HT-29 (cell line): ENCODE data around the gene UBTD2. TPM values are rescaled to one million over a fixed set of nuclear protein-coding genes. Genes with fewer than 3 reads are reported as not detected.
A peak's percentile ranks its signal among the peaks of the same experiment; 100 is the strongest.
"Not testable (repeated sequence)": the region's sequence is repeated elsewhere in the genome, so short reads cannot be mapped to it uniquely, and the experiment has no call there.

Source experiments
- DNase-seq: peaks from one replicate; pipeline ENCODE4 v3.0.0-alpha.2; 2015; ENCODE audit warnings: low spot score
- total RNA-seq: library from RNA; depleted of rRNA; stranded (reverse); fragments of >200 nt; shearing (Covaris generic); gene quantifications from 2 replicates; pipeline ENCODE4 v1.2.3, GENCODE V29; 2014

UBTD2 gene
- total RNA-seq, 1 experiment from 2014 or later: 9.0 TPM

DNA sequence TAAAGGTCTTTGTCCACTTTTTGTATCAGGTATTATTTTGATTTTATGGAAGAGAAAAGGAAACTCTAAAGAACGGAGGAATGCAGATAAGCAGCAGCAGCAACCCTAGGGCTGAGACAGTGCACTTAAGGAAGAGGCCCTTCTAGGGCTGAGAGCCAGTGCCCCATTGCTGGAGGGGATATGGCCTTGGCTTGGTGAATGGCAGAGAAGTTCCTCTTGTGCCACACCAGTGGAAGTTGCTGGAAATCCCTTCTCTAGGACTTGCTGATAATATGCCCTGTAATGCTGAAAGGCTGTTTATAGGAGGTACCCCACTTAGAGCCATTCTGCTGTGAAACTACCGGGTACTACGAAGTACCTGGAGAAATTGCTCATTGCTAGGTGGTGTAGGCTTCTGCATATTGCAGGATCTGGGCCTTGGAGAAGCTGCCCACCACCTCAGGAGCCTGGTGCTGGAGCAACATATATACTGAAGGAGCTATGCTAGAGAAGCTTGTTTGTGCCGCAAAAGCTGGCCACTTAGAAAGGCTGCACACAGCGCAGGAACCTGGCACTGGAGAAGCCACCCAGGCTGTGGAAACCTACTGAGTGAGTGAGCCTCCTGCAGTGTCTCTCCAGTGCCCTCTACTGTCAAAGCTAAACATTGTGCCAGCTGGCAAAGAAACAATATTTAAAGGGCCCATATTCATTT is 9.6 kb upstream of the UBTD2 start:
- DNase-seq: peak; percentile 80

DNA sequence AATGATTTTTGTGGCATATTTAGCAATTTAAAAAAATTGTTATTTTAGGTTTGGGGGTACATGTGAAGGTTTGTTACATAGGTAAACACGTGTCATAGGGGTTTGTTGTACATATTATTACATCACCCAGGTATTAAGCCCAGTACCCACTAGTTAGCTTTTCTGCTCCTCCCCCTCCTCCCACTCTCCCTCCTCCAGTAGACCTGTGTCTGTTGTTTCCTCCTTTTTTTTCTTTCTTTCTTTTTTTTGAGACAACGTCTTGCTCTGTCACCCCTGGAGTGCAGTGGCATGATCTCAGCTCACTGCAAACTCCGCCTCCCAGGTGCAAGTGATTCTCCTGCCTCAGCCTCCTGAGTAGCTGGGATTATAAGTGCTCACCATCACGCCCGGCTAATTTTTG is 8.3 kb upstream of the UBTD2 start:
- DNase-seq: not testable (repeated sequence)

DNA sequence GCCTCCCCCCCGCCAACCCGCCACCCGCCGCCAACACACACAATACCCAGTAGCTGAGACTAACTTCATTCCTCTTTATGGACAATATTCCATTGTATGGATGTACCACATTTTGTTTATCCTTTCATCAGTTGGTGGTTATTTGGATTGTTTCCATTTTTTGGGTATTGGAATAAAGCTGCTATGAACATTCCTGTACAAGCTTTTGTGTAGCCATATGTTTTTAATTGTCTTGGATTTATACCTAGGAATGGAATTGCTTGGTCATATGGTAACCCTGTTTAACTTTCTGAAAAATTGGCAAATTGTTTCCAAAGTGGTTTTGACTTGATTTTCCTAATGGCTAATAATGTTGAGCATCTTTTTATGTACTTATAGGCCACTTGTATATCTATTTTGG is 4.9 kb upstream of the UBTD2 start:
- no peak for DNase-seq

DNA sequence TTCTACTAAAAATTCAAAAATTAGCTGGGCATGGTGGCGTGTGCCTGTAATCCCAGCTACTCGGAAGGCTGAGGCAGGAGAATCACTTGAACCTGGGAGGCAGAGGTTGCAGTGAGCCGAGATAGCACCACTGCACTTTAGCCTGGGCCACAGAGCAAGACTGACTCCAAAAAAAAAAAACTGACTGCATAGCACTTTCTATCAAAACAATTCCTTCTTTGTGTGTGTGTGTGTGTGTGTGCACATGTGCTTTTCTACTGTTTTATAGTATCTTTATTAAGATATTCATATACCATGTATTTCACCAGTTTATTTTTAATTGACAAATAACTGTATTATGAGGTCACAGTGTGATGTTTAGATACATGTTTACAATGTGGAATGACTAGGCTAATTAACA is 3.6 kb upstream of the UBTD2 start:
- not testable (repeated sequence) for DNase-seq

DNA sequence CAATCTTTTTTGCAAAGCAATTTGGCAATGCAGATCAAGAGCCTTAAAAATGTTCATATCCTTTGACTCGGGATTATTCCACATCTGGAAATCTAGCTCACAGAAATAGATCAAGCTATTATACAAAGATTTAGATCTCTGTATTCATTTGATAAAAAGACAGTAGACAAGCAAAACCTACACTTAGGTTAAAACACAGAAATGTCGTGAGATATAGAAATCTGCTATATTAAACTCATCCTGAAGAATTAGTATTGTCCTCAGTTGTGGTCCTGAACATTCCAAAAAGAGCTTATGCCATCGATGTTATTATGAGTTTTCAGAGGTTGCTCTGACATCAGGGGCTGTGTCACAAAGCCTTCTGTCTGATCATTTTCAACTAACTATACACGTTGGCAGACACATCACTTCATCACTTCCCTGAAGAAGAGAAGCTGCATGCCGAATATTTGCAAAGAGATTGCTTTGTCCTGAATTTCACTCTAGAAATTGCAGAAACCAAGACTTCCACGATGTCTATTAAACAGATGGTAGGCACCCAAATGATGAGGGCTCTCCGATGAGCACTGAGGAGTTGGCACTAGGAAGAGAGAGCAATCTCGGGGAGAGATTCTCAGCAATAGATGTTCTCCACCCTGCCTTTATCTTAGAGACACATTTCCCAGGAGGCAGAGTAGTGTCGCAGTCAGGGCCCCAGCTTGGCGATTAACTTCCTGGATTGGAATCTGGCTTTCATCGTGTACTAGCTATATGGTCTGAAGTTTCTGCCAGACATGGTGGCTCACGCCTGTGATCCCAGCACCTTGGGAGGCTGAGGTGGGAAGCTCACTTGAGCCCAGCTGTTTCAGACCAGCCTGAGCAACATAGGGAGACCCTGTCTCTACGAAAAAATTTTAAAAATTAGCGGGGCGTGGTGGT is 1.9 kb upstream of the UBTD2 start:
- DNase-seq: no peak

DNA sequence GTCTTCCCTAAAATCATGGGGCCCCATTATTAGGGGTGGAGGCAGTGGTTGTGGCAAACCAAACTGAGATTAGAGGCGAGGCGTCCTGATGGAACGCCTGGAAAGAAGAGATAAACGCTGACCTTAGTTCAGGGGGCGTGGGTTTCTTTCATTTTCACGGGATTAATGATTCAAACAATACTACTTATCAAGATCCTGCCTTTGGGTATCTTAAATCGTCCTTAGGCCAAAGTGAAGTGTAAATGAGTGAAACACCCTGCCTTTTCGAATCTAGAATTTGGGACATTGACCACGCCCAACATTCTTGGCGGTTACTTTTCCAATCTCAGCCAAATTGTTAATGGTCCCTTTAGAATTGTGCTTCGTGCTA is 1.0 kb upstream of the UBTD2 start:
- no peak for DNase-seq

DNA sequence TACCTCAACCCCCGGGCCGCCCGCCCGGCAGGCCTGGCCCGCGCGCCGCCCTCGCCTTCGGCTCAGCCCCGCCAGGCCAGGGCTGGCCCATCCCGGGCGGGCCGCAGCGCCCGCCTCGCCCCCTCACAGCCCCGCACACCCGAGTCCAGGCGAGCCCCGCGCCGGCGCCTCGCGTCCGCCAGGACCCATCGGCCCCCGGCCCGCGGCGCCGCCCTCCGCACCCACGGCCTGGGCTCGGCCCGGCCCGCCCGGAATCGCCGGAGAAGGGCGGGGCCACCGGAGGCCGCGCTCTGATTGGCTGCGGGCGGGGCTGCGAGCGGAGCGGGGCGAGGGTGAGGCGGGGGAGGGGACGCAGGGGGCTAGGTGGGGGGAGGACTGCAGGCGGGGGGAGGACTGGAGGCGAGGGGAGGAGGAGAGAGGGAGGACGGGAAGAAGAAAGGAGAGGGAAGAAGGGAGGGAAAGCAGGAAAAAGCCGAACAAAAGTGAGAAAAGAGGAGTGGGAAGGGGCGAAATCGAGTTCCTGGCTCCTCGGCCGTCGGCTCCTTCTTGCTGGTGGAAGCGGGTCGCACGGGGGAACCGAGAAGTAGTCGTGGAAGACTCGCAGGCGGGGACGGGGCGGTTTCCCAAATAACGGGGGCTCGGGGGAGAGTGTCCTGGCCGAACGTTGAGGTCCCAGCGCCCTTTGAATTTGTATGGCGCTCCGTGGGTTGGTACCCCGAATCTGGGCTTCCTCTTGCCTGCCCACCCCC is 472 bp upstream of the UBTD2 start:
- DNase-seq: peak; percentile 60

DNA sequence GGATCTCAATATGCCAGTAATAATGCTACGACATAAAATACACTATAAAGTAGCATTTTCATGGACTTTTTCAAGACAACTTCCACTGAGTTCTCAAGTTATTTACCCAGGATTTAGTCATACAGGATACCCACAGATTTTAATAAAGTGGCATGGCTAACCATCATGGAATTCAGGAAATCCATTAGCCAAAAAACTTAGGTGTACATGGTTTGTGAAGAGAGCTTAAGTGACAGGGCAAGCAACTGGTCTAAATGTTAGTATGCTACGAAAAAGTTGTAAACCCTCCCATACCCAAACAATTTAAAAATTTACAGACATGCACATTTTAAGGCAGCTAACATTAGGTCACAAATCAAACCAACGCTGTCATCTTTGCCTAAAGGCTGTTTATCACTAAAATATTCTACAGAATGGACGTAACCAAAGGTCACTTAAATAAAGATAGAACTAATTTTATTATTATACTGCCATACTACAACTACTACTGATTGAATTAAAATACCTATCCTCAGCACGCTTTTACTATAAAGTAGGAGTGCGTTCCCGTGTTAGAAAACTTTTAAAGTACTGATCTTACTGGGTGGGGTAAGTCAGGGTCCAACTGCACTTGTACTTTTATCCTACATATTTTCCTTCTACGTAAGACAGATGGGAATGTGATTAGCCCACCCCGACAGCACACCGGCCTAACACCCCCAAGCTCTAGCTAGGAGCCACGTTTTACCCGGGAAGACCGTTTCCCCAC is 1.1 kb downstream of the UBTD2 start:
- no peak for DNase-seq

DNA sequence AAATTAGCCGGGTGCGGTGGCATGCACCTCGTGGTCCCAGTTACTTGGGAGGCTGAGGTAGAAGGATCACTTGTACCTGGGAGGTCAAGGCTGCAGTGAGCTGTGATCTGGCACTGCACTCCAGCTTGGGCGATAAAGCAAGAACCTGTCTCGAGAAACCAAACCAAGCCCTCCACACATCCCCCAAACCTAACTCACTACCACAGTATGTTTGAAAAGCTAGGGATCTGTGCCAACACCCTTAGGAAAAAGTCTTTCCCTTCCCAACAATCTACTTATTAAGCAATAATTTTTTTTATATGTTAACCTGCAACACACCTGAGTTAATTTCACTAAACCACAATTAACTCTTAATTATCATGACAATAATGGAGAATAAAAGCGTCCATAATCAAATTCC is 2.2 kb downstream of the UBTD2 start:
- no peak for DNase-seq

DNA sequence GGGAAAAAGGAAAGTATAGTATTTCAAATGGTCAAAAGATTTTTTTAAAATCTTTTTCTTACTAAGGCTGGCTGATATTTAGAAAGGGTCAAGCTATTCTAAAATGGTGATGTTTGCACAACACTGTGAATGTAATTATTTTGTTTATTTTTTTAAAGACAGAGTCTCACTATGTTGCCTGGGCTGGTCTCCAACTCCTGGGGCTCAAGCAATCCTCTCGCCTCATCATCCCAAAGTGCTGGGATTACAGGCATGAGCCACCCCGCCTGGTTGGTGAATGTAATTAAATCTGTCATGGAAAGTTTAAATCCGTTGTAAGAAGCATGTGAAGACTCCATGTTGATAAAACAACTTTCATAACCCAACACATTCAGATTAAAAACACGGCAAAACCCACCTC is 2.6 kb downstream of the UBTD2 start:
- DNase-seq: no peak

DNA sequence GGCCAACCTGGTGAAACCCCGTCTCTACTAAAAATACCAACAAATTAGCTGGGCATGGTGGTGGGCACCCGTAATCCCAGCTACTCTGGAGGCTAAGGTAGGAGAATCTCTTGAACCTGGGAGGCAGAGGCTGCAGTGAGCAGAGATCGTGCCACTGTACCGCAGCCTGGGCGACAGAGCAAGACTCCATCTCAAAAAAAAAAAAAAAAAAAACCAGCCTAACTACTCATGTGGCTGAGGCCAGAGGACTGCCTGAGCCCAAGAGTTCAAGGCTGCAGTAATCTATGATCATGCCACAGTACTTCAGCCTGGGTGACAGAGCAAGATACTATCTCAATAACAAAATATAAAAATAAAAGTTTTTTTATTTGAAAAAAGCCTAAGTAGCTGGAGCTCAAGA is 3.2 kb downstream of the UBTD2 start:
- DNase-seq: no peak

DNA sequence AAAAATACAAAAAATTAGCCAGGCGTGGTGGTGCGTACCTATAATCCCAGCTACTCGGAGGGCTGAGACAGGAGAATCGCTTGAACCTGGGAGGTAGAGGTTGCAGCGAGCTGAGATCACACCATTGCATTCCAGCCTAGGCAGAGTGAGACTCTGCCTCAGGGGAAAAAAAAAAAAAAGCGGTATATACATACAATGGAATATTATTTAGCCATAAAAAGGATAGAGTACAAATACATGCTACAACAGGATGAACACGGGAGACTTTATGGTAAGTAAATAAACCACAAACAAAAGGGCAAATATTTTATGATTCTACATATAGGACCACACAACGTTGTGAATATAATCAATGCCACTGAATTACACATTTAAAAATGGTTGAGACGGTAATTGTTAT is 5.2 kb downstream of the UBTD2 start:
- no peak for DNase-seq

DNA sequence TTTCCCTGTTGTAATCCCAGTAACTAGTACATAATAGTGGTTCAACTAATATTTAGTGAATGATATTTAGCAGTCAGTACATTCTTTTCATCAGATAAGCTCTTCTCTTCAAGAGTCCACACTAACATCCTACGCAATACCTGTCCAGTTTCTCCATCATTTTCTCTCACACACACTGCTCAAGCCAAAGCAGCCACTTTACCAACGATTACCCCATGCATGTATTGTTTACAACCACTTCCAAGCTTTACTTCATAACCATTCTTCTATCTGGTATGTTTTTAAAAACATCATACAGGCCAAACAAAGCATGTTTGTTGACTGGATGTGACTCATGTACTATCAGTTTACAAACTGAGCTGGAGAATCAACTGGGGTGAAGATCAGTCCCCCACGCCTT is 7.3 kb downstream of the UBTD2 start:
- DNase-seq: no peak

DNA sequence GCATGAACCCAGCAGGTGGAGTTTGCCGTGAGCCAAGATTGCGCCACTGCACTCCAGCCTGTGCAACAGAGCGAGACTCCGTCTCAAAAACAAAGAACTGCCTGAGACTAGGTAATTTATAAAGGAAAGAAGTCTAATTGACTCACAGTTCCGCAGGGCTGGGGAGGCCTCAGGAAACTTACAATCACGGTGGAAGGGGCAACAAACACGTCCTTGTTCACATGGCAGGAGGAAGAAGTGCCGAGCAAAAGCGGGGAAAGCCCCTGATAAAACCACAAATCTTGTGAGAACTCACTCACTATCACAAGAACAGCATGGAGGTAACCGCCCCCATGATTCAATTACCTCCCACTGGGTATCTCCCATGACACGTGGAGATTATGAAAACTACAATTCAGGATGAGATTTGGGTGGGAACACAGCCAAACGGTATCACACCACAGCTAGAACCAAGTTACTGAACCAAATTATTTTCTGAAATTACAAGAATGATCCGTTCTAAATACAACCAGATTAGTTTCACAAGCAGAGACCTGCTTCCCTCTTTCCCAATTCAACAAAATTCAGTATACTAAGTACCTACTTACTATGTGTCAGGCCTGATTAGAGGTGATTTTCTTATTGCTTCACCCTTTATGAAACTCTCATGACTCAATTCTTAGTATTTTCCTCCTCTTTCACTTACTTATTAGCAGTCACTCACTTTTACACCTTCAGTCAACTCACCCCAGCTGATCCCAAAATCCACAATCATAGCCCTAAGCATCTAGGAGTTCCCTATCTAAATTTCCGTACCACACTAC is 8.4 kb downstream of the UBTD2 start:
- DNase-seq: no peak

DNA sequence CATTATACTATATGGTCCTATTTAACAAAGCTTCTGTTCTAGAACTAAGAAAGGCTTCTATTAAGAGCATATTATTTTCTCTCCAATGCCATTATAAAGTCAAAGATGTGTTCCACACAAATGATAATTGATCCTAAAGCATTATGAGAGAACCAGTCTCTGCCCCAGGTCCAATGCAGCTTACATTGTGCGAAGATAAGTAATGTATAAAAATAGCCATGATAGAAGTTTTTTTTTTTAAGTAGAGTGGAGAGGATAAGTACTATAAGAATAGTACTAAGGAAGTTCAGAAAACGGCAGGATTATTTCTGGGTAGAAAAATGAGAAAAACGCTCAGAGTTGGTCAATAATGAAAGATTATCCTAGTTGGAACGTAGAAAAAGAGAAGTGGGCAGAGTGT is 15.6 kb downstream of the UBTD2 start:
- DNase-seq: no peak

DNA sequence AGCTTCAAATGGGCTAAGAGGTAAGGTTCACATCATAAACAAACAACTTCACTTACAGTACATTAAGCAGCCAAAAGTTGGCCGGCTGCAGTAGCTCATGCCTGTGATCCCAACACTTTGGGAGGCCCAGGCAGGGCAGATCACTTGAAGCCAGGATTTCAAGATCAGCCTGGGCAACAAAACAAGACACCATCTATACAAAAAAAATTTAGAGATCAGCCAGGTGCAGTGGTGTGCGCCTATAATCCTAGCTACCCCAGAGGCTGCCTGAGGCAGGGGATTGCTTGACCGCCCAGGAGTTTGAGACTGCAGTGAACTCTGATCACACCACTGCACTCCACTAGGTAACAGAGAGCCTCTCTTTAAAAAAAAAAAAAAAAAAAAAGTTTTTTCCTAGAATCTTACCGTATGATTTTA is 16.9 kb downstream of the UBTD2 start:
- DNase-seq: no peak

DNA sequence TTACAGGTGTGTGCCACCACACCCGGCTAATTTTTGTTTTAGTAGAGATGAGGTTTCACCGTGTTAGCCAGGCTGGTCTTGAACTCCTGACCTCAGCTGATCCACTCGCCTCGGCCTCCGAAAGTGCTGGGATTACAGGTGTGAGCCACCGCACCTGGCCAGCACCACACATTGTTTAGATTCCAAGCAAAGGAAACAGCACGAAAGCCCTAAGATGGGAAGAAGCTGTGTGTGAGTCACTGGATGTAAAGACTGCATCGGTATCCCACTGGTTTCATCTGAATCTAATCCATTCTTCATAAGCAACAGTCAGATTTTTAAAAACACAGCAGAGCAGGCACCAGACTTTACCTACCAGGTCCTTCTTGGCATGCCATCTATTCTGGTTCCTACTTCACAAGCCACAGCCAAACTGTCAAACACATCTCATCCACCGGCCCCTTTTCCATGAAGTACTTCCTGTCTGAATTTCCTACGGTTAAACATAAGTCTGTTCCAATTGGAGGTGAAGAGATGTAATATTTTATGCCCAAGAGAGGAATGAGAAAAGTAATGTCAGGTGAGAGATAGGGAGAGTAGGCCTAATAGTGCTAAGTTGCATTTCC is 17.4 kb downstream of the UBTD2 start:
- DNase-seq: no peak

DNA sequence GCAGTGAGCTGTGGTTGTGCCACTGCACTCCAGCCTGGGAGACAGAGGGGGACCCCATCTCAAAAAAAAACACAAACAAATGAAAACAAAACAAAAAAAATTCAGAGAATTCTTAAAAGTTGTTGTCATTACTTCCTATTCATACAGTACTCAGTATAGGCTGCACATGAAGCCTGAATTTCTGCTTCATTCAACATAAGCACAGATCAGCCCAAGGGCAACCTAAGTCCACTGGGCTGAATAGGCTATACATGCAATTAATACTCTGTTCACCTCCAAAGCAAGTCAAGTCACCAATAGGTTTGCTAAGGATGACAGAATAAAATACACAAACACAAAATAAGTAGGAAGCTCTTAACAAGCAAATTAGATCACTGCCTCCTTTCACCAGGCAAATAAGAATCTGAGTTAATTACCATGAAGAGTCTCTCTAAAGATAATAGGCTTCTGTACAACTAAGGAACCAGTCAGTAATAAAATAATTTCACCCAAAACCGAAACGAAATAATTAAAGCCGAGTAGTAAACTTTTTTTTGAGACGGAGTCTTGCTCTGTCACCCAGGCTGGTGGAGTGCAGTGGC is 18.7 kb downstream of the UBTD2 start:
- DNase-seq: no peak

DNA sequence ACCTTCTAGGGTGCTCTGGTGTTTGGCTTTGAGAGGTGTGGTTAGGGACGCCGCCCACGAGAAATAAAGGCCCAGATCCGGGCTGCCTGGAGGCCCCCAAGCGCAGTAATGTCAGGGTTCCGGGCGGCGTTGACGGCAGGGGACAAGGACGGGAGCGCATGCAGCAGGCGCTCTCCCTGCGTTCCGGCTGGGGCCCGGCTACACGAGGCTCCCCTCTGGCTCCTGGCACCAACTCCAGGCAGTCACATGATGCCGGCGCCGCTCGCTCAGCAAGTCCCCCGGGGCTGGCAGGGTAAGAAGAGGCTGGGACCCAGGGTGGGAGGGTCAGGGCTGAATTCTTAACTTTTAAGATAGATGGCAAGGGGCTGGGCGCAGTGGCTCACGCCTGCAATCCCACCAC is 28.1 kb downstream of the UBTD2 start:
- no peak for DNase-seq

DNA sequence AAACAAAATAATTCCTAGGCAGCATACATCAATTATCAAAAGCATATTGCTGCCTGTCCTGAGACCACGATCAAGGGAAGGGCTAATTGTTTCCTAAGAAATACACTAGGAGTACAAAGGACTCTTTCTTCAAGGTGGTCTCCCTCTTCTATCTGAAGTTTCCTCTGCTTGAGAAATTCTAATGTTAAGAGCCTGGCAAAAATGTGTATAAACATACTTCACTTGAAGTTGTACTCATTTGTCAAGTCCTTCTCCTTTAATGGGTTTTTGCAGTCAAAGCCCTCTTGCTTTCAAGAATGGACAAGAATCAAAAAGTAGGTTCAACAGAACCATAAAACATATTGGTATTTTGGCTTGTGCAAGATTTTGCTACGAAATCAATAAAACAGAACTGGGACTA is 31.1 kb downstream of the UBTD2 start:
- DNase-seq: no peak
